Upper lobe of left lung (tissue), 4 donors: ENCODE results near the gene TSPOAP1.

ENCODE experiments used
- POLR2A ChIP-seq, 4 donors: fragments of 450-650 bp; IDR thresholded peaks; one replicate each; pipeline ENCODE4 v1.5.1; 2016 to 2017; ENCODE audit warnings: antibody characterized with exemption in 4 of 4, mild to moderate bottlenecking in 2 of 4
- POLR2AphosphoS5 ChIP-seq, 2 donors: sonication (generic); formaldehyde crosslinking; IDR thresholded peaks; one replicate each; pipeline ENCODE4 v1.5.1; 2017; ENCODE audit warnings: antibody characterized with exemption in 2 of 2
- TF ChIP-seq, protein P1 (sequence below), 6 experiments: fragments of 450-650 bp in 4 of 6; fragments of 200-600 bp in 2 of 6; sonication (generic) in 2 of 6; IDR thresholded peaks; one replicate each; pipeline ENCODE4 v1.5.1; 2016 to 2019; ENCODE audit warnings: antibody characterized with exemption in 6 of 6

DNA sequence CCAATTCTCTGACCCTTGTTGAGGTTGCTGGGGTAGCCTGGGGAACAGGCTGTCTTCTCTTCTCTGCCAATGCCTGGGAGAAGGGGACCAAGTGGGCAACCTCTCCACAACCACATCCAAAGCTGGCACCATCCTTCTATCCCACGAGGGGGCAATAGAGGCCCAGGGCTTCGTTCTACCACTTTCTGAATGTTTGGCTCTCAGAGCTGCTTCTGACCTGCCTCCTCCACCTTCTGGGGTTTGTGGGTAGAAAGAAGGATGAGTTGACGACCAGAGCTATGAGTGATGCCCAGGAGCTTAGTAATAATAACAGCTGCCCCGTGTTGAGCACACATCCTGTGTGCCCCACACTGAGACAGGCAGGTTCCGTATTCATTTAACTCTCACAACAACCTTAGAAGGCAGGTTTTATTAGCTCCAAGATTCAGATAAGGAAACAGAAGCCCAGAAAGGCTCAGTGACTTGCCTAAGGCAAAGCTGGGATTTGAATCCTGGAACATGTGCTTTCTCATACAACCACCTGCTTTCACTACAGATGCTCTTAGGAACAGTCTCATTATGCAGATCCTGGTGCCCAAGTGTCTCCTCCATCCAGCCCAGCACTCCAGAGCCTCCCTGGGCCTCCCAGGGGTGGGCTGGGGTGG is 11.1 kb downstream of the TSPOAP1 start:
- TF ChIP-seq, protein P1, sequence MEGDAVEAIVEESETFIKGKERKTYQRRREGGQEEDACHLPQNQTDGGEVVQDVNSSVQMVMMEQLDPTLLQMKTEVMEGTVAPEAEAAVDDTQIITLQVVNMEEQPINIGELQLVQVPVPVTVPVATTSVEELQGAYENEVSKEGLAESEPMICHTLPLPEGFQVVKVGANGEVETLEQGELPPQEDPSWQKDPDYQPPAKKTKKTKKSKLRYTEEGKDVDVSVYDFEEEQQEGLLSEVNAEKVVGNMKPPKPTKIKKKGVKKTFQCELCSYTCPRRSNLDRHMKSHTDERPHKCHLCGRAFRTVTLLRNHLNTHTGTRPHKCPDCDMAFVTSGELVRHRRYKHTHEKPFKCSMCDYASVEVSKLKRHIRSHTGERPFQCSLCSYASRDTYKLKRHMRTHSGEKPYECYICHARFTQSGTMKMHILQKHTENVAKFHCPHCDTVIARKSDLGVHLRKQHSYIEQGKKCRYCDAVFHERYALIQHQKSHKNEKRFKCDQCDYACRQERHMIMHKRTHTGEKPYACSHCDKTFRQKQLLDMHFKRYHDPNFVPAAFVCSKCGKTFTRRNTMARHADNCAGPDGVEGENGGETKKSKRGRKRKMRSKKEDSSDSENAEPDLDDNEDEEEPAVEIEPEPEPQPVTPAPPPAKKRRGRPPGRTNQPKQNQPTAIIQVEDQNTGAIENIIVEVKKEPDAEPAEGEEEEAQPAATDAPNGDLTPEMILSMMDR (IDR thresholded peaks at IDR 0.05): peak; percentile 35 to 78 (median 62)
- TF ChIP-seq POLR2AphosphoS5 (IDR thresholded peaks at IDR 0.05) (no peak), POLR2A (IDR thresholded peaks at IDR 0.05) (no peak)
